Skeletal muscle satellite cell (primary cell): ENCODE results near the gene RTP2.
"Not testable (repeated sequence)": the region's sequence is repeated elsewhere in the genome, so short reads cannot be mapped to it uniquely, and the experiment has no call there.

Experiments used
- H3K27me3 ChIP-seq: 2 replicates; pipeline ENCODE4 v1.7.0; 2013; ENCODE audit warnings: low read length; ENCODE audit not compliant: control insufficient read depth, insufficient read depth
- H3K36me3 ChIP-seq: 2 replicates; pipeline ENCODE4 v1.7.0; 2013; ENCODE audit warnings: mild to moderate bottlenecking, control low read depth, low read length; ENCODE audit not compliant: insufficient read depth
- H3K4me1 ChIP-seq: 2 replicates; pipeline ENCODE4 v1.7.0; 2013; ENCODE audit warnings: low read length; ENCODE audit not compliant: control insufficient read depth, insufficient read depth
- H3K4me2 ChIP-seq: 2 replicates; pipeline ENCODE4 v1.7.0; 2013; ENCODE audit warnings: mild to moderate bottlenecking, low read length
- H3K4me3 ChIP-seq: 2 replicates; pipeline ENCODE4 v1.7.0; 2013; ENCODE audit warnings: low read length
- H3K9ac ChIP-seq: 2 replicates; pipeline ENCODE4 v1.7.0; 2013; ENCODE audit warnings: mild to moderate bottlenecking, low read depth, low read length, moderate library complexity
- H3K9me3 ChIP-seq: replicated peaks from 2 replicates; pipeline ENCODE4 v1.7.0; 2013; ENCODE audit warnings: mild to moderate bottlenecking, control low read depth, low read length

The RTP2 gene

GRCh38 chr3:187681756-187682155 lies 20.6 kb downstream of the RTP2 start:
- not testable (repeated sequence) for H3K36me3 ChIP-seq, H3K4me2 ChIP-seq, H3K9me3 ChIP-seq, H3K9ac ChIP-seq, H3K4me3 ChIP-seq, H3K4me1 ChIP-seq
- H3K27me3 ChIP-seq, result peaks cover 23% of the 10 kb centered on the region

DNA sequence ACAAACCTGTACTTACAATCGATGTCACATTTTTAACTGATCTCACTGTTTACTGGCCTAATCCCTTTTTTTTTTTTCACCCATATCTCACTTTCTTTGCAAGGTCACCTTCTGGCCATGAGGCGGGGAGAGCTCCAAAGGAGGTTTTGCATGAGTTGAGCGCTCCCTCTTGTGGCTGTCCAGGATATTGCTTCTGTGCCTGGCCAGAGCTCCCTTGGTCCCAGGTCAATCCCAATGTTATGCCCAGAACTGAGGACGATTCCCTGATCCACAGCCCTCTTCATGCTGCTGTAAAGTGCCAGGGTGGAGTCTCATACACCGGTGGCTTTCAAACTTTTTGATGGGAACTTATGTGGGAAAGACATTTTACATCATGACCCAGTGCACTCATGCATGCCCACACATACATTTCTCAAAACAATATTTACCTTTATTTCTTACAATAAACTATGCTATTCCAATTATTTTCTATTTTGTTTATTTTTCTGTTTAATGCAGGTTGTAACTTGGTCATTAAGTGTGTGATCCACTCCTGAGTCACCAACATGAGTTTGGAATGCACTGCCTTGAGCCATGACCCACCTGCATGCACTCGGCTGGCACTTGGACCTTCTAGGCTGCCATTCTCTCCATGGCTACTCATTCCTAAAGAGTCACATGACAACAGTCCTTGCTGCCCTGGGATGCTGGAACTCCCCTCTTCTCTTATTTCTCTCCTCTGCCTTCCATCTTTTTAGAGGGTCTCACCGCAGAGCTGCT lies 22.5 kb downstream of the RTP2 start:
- no peaks in the 10 kb centered on the region for H3K4me1 ChIP-seq
- H3K9me3 ChIP-seq, result no peaks in the 10 kb centered on the region
- peaks cover 40% of the 10 kb centered on the region for H3K27me3 ChIP-seq
- no peak overlapping the region for H3K4me3 ChIP-seq
- H3K4me2 ChIP-seq, result no peak overlapping the region
- H3K9ac ChIP-seq, result no peak overlapping the region
- no peaks in the 10 kb centered on the region for H3K36me3 ChIP-seq

GRCh38 chr3:187678726-187679268 lies 23.6 kb downstream of the RTP2 start:
- no peaks in the 10 kb centered on the region for H3K36me3 ChIP-seq
- H3K4me1 ChIP-seq, result no peaks in the 10 kb centered on the region
- H3K27me3 ChIP-seq, result peaks cover 44% of the 10 kb centered on the region

DNA sequence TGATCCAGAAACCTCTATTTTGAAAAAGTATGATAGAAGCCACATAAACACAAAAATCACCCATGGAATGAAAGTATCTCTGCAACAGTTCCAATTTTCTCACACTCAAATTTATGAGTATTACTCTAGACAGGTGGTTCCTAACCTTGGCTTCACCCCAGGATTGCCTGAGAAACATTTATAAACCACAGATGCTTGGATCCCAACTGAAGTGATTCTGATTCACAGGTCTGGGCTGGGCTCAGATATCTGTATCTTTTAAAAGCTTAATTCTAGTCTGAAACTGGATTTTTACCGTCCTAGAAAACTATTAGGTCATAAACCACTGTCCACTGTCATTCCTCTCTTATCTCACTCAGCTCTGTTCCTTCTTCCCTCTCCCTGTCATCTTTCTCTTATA lies 24.8 kb downstream of the RTP2 start:
- no peak overlapping the region for H3K4me3 ChIP-seq
- H3K9ac ChIP-seq, result no peak overlapping the region
- H3K9me3 ChIP-seq, result no peaks in the 10 kb centered on the region
- peaks cover 51% of the 10 kb centered on the region for H3K27me3 ChIP-seq
- no peak overlapping the region for H3K4me2 ChIP-seq
- no peaks in the 10 kb centered on the region for H3K36me3 ChIP-seq
- H3K4me1 ChIP-seq, result no peaks in the 10 kb centered on the region

More at GRCh38 chr3:187678726-187679268, 23.6 kb downstream of the RTP2 start:
- no peak overlapping the region for H3K4me3 ChIP-seq
- H3K4me2 ChIP-seq, result no peak overlapping the region
- no peak overlapping the region for H3K9ac ChIP-seq
- no peaks in the 10 kb centered on the region for H3K9me3 ChIP-seq

DNA sequence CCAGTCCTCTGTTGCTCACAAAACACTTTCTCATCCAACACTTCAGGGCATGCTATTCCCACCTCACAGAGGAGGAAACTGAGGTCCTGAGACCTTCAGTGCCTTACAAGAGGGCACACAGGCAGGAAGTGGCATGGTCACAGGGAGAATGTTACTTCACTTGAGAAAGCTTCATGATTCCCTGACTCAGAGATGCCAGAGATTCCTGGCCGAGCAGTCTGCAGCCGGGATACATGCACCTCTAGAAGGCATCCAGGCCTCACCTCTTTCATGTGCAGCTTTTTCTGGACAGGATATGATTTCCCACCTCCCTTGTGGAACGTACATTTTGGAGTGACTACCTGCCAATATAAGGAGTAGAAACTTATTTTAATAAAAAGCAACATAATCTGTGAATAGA lies 29.3 kb downstream of the RTP2 start:
- Histone ChIP-seq H3K4me2 (no peak overlapping the region), H3K36me3 (no peaks in the 10 kb centered on the region), H3K27me3 (peaks cover 68% of the 10 kb centered on the region), H3K4me1 (no peaks in the 10 kb centered on the region), H3K4me3 (no peak overlapping the region), H3K9me3 (no peaks in the 10 kb centered on the region), H3K9ac (no peak overlapping the region)

DNA sequence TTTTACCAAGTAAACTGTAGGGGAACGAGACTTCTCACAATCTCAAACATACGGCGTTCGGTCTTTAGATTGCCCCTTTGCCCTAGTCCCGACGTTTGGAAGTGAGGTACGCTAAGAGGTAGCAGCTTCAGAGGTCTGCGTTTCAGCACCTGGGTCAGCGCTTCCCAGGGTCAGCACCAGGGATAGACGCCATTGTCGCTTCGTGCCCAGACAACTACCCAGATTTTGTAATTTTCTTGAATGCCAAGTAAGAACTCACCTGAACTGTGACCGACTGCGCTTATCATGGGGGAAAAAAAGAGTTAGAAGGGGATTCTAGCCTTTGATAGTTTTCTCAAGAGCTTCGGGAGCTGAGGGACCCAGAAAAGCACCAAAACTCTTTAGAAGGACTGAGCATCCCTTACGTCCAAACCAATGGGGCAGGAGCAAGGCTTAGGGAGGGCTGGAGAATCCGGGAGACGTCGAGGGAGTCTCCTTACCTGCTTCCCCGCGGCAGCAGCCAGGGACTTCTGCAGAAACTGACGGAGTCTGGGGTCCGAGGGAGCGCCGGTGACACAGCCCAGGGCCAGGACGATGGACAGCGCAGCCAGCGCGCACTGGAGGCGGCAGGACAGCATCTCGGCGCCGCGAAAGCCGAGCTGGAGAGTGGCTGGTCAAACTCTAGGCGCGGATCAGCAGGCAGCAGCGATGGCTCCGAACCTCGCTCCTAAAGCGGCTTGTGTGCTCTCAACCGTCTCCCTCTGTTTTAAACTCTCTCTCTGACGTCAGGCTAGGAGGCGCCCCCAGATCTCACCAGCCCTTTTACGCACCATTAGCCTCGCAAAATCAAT lies 32.5 kb downstream of the RTP2 start, which contains the start of gene SST:
SST (minus strand) TSS at position 720 of the 830 bp plus-strand sequence; CDS start at position 617, 103 bp downstream.
- H3K4me2 ChIP-seq, result no peak within 1 kb of the TSS
- H3K4me3 ChIP-seq, result no peak within 1 kb of the TSS
- H3K9me3 ChIP-seq, result no peaks in the 10 kb centered on the region
- no peaks in the 10 kb centered on the region for H3K36me3 ChIP-seq
- H3K27me3 ChIP-seq, result peaks cover 53% of the 10 kb centered on the region
- H3K9ac ChIP-seq, result no peak within 1 kb of the TSS
- no peaks in the 10 kb centered on the region for H3K4me1 ChIP-seq

DNA sequence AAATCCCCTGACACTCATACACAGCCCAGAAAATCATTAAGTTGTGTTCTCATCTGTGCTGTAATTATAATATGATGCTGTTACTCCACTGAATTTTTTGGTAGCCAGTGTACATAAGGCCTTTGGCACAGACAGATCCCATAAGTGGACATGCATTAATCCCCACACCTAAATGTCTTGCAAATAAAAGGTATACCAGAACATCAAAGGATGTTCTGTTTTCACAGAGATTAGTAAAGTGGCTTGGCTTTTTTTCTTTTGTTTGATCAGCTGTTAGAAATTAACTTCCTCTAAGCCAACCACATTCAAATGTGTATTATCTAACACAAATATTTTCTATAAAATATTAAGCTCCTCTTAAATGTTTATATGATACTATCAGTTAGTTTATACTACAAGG lies 34.8 kb downstream of the RTP2 start:
- H3K36me3 ChIP-seq, result no peaks in the 10 kb centered on the region
- no peaks in the 10 kb centered on the region for H3K9me3 ChIP-seq
- H3K4me1 ChIP-seq, result no peaks in the 10 kb centered on the region
- no peak overlapping the region for H3K4me2 ChIP-seq
- no peak overlapping the region for H3K9ac ChIP-seq
- no peak overlapping the region for H3K4me3 ChIP-seq
- H3K27me3 ChIP-seq, result peaks cover 31% of the 10 kb centered on the region

DNA sequence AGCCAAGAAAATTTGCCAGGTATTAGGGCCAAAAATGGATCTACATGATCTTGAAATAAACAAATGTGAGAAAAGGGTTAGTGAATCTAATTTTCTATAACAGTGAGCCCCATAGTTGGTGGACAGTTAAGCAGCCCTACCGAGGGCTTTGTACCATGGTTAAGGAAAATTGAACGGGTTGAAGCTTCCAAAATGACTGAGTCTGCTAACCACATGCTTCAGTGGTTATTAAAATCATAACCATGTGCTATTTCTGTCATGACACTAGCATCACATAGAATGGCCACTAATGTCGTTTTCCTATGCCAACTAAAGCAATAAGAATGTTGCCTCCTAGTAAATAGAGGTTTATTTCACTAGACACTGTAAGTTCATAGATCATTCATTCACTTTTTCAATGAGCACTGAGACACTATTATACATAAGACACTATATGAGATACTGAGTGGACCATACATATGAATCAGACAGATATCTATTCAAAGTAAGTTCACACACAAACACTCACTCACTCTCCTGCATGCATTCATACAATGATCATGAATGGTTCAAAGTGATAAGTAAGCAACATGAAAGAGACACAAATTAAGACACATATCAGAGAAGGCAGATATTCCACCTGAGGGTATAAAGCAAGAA lies 36.5 kb downstream of the RTP2 start:
- no peak overlapping the region for H3K4me3 ChIP-seq
- H3K27me3 ChIP-seq, result peaks cover 14% of the 10 kb centered on the region
- H3K9ac ChIP-seq, result no peak overlapping the region
- no peaks in the 10 kb centered on the region for H3K36me3 ChIP-seq
- H3K4me1 ChIP-seq, result no peaks in the 10 kb centered on the region
- no peaks in the 10 kb centered on the region for H3K9me3 ChIP-seq
- no peak overlapping the region for H3K4me2 ChIP-seq

GRCh38 chr3:187665010-187665409 lies 37.3 kb downstream of the RTP2 start:
- Histone ChIP-seq H3K4me1 (no peaks in the 10 kb centered on the region), H3K27me3 (peaks cover 5% of the 10 kb centered on the region), H3K9ac (no peak overlapping the region), H3K4me3 (no peak overlapping the region), H3K9me3 (no peaks in the 10 kb centered on the region), H3K4me2 (no peak overlapping the region), H3K36me3 (no peaks in the 10 kb centered on the region)

DNA sequence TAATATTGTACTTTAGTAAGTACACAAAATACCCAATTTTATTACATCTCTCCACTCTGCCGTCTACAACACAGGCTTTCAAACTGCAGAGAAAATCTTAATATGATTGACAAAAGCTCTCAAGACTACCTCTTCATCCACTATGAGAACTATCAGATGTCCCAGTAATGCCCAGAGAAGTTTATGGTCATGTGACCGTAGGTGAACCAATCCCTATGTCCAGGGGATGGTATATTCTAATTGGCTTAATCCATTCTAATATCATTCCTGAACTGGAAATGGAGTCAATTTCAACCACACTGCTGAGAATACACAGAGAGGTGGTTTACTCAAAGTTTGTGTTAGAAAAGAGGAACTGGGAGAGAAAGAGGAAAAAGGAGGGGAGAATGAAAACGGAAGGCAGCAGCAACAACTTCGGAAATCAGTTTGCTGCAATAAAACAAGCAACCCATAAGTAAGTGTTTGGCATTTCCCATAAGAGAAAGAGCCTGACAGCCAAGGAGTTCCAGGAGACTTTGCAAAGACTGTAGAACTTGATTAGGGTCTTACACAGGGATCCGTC lies 39.4 kb downstream of the RTP2 start:
- H3K27me3 ChIP-seq, result peaks cover 4% of the 10 kb centered on the region
- no peaks in the 10 kb centered on the region for H3K36me3 ChIP-seq
- H3K4me3 ChIP-seq, result no peak overlapping the region
- H3K9ac ChIP-seq, result no peak overlapping the region
- H3K9me3 ChIP-seq, result no peaks in the 10 kb centered on the region
- H3K4me2 ChIP-seq, result no peak overlapping the region
- H3K4me1 ChIP-seq, result no peaks in the 10 kb centered on the region

GRCh38 chr3:187661267-187661666 lies 41.1 kb downstream of the RTP2 start:
- Histone ChIP-seq H3K4me3 (no peak overlapping the region), H3K9me3 (no peaks in the 10 kb centered on the region), H3K4me2 (no peak overlapping the region), H3K27me3 (peaks cover 4% of the 10 kb centered on the region), H3K36me3 (no peaks in the 10 kb centered on the region), H3K4me1 (no peaks in the 10 kb centered on the region), H3K9ac (no peak overlapping the region)
